ENCODE data around the gene IL17C. TPM values are rescaled to one million over a fixed set of nuclear protein-coding genes. Genes with fewer than 3 reads are reported as not detected.

The IL17C gene
- total RNA-seq, 2 experiments from 2014 or later = 0.23 to 0.43 TPM

Other genes with a start within 250 kb of the IL17C start
- 10 to 100 TPM; 15.4 to 15.7 TPM for gene ZFPM1, start 185.3 kb upstream of the IL17C start, total RNA-seq
- 10 to 100 TPM; 75.9 to 78.6 TPM for gene ZC3H18, start 68.2 kb upstream of the IL17C start, total RNA-seq
- gene CYBA, start 12.5 kb downstream of the IL17C start, total RNA-seq = 100 to 1,000 TPM; 580 to 588 TPM
- 100 to 1,000 TPM; 134 to 139 TPM for gene MVD, start 24.5 kb downstream of the IL17C start, total RNA-seq
- 10 to 100 TPM; 16.5 to 16.6 TPM for gene SNAI3, start 47.9 kb downstream of the IL17C start, total RNA-seq
- 100 to 1,000 TPM; 155 to 156 TPM for gene RNF166, start 67.8 kb downstream of the IL17C start, total RNA-seq
- 10 to 100 TPM; 16.5 to 17.3 TPM for gene CTU2, start 67.9 kb downstream of the IL17C start, total RNA-seq
- 100 to 1,000 TPM; 308 to 323 TPM for gene PIEZO1, start 146.6 kb downstream of the IL17C start, total RNA-seq
- gene CDT1, start 165.2 kb downstream of the IL17C start, total RNA-seq = 100 to 1,000 TPM; 133 to 137 TPM
- gene APRT, start 173.4 kb downstream of the IL17C start, total RNA-seq = 100 to 1,000 TPM; 129 to 136 TPM
- gene GALNS, start 218.4 kb downstream of the IL17C start, total RNA-seq = 10 to 100 TPM; 35.2 to 38.2 TPM
- 10 to 100 TPM; 44.9 to 45.8 TPM for gene TRAPPC2L, start 218.6 kb downstream of the IL17C start, total RNA-seq
- gene PABPN1L, start 228.1 kb downstream of the IL17C start, total RNA-seq = not detected